ENCODE measurements around the gene CHML. TPM values are rescaled to one million over a fixed set of nuclear protein-coding genes. Genes with fewer than 3 reads are reported as not detected.

CHML gene
- total RNA-seq, 1 donor from 2014 or later, result 11.3 TPM

- Histone ChIP-seq H3K4me3 (no peak overlapping the region), H3K27me3 (no peaks in the 10 kb centered on the region), H3K36me3 (peaks cover 0 to 9% of the 10 kb centered on the region in 2 donors), H3K27ac (no peak overlapping the region), H3K9me3 (no peaks in the 10 kb centered on the region), H3K4me1 (peaks cover 13% of the 10 kb centered on the region)
- intact Hi-C loops (cut with DNase I), result no loop called here
- no peak for DNase-seq (ENCODE audit: extremely low spot score in 2 of 2)
- TF ChIP-seq CTCF (IDR thresholded peaks at IDR 0.05) (no peak), POLR2AphosphoS5 (IDR thresholded peaks at IDR 0.05; ENCODE audit: insufficient read depth in 1 of 2, low read depth in 1 of 2) (no peak), POLR2A (IDR thresholded peaks at IDR 0.05) (no peak)
These were observed 8.5 kb downstream of the CHML start for GRCh38 chr1:241631674-241632073.

GRCh38 chr1:241630899-241631298 lies 9.3 kb downstream of the CHML start:
- peaks cover 8% of the 10 kb centered on the region for H3K4me1 ChIP-seq
- no peaks in the 10 kb centered on the region for H3K9me3 ChIP-seq
- H3K27me3 ChIP-seq, result no peaks in the 10 kb centered on the region
- H3K27ac ChIP-seq, result no peak overlapping the region
- peaks cover 0 to 9% of the 10 kb centered on the region in 2 donors for H3K36me3 ChIP-seq
- intact Hi-C loops (cut with DNase I), result no loop called here
- no peak for TF ChIP-seq POLR2AphosphoS5 (IDR thresholded peaks at IDR 0.05; ENCODE audit: insufficient read depth in 1 of 2, low read depth in 1 of 2)
- no peak for TF ChIP-seq POLR2A (IDR thresholded peaks at IDR 0.05)
- TF ChIP-seq CTCF (IDR thresholded peaks at IDR 0.05), result no peak
- H3K4me3 ChIP-seq, result no peak overlapping the region
- DNase-seq (ENCODE audit: extremely low spot score in 2 of 2), result no peak

- no peak for TF ChIP-seq POLR2AphosphoS5 (IDR thresholded peaks at IDR 0.05; ENCODE audit: insufficient read depth in 1 of 2, low read depth in 1 of 2)
- no peak for TF ChIP-seq CTCF (IDR thresholded peaks at IDR 0.05)
- TF ChIP-seq POLR2A (IDR thresholded peaks at IDR 0.05), result no peak
- intact Hi-C loops (cut with DNase I), result no loop called here
- H3K27ac ChIP-seq, result no peak overlapping the region
- DNase-seq (ENCODE audit: extremely low spot score in 2 of 2), result no peak
- no peak overlapping the region for H3K4me3 ChIP-seq
- no peaks in the 10 kb centered on the region for H3K27me3 ChIP-seq
- H3K36me3 ChIP-seq, result peaks cover 0 to 7% of the 10 kb centered on the region in 2 donors
- no peaks in the 10 kb centered on the region for H3K9me3 ChIP-seq
- peaks cover 8% of the 10 kb centered on the region for H3K4me1 ChIP-seq
These were observed 9.7 kb downstream of the CHML start for GRCh38 chr1:241630476-241630875.

- no peaks in the 10 kb centered on the region for H3K9me3 ChIP-seq
- intact Hi-C loops (cut with DNase I), result no loop called here
- no peak for DNase-seq (ENCODE audit: extremely low spot score in 2 of 2)
- peaks cover 0 to 2% of the 10 kb centered on the region in 2 donors for H3K36me3 ChIP-seq
- TF ChIP-seq CTCF (IDR thresholded peaks at IDR 0.05) (no peak), POLR2AphosphoS5 (IDR thresholded peaks at IDR 0.05; ENCODE audit: insufficient read depth in 1 of 2, low read depth in 1 of 2) (no peak), POLR2A (IDR thresholded peaks at IDR 0.05) (no peak)
- no peak overlapping the region for H3K4me3 ChIP-seq
- peaks cover 8% of the 10 kb centered on the region for H3K4me1 ChIP-seq
- no peaks in the 10 kb centered on the region for H3K27me3 ChIP-seq
- no peak overlapping the region for H3K27ac ChIP-seq
These were observed 10.2 kb downstream of the CHML start for GRCh38 chr1:241630005-241630404.

GRCh38 chr1:241627453-241628259 lies 12.5 kb downstream of the CHML start:
- no peak overlapping the region for H3K4me3 ChIP-seq
- H3K27me3 ChIP-seq, result no peaks in the 10 kb centered on the region
- no peak for TF ChIP-seq POLR2AphosphoS5 (IDR thresholded peaks at IDR 0.05; ENCODE audit: insufficient read depth in 1 of 2, low read depth in 1 of 2)
- TF ChIP-seq CTCF (IDR thresholded peaks at IDR 0.05), result peak in 2 of 3 experiments; percentile 18 to 23
- no peaks in the 10 kb centered on the region for H3K36me3 ChIP-seq
- H3K27ac ChIP-seq, result no peak overlapping the region
- H3K4me1 ChIP-seq, result peaks cover 8% of the 10 kb centered on the region
- no peak for DNase-seq (ENCODE audit: extremely low spot score in 2 of 2)
- intact Hi-C loops (cut with DNase I), result no loop called here
- no peaks in the 10 kb centered on the region for H3K9me3 ChIP-seq

All from vagina (tissue), 2 donors.